H1 (cell line): Measurements from ENCODE around the gene TXNL4B. TPM values are rescaled to one million over a fixed set of nuclear protein-coding genes. Genes with fewer than 3 reads are reported as not detected.

ENCODE experiments used
- CHD1 ChIP-seq: IDR thresholded peaks from 2 replicates; pipeline ENCODE4 v1.6.1; 2012; ENCODE audit warnings: low read depth, low read length, improper control_type of control experiment
- CHD7 ChIP-seq: fragments of 300-600 bp; sonication (generic); IDR thresholded peaks from 2 replicates; pipeline ENCODE4 v1.7.1; 2012; ENCODE audit warnings: low read length, moderate library complexity, mild to moderate bottlenecking, inconsistent platforms; ENCODE audit not compliant: insufficient replicate concordance
- CTBP2 ChIP-seq: IDR thresholded peaks from 2 replicates; pipeline ENCODE4 v1.7.0; 2011; ENCODE audit warnings: borderline replicate concordance, mild to moderate bottlenecking, moderate library complexity, mixed read lengths, low read length; ENCODE audit not compliant: insufficient read depth, insufficient read length
- FOSL1 ChIP-seq: IDR thresholded peaks from 2 replicates; pipeline ENCODE4 v1.6.1; 2011; ENCODE audit warnings: mild to moderate bottlenecking, low read depth, low read length, moderate library complexity; ENCODE audit not compliant: insufficient read depth
- POLR2A ChIP-seq, 2 experiments: IDR thresholded peaks; 1 replicate in 1 of 2; 2 replicates in 1 of 2; pipeline ENCODE4 v1.6.1; 2011; ENCODE audit warnings: low read depth in 2 of 2, low read length in 2 of 2, mild to moderate bottlenecking in 2 of 2; ENCODE audit errors: control extremely low read depth in 1 of 2
- RFX5 ChIP-seq: IDR thresholded peaks from 2 replicates; pipeline ENCODE4 v1.6.1; 2011; ENCODE audit warnings: low read depth, low read length, improper control_type of control experiment, borderline replicate concordance
- RXRA ChIP-seq: IDR thresholded peaks from 2 replicates; pipeline ENCODE4 v1.6.1; 2011; ENCODE audit warnings: low read depth, mild to moderate bottlenecking, low read length, moderate library complexity; ENCODE audit not compliant: insufficient read depth
- TAF7 ChIP-seq: optimal IDR thresholded peaks from 2 replicates; pipeline ENCODE3; 2011; ENCODE audit warnings: low read depth, mild to moderate bottlenecking, inconsistent platforms, low read length, moderate library complexity, borderline replicate concordance
- USF2 ChIP-seq: IDR thresholded peaks from 2 replicates; pipeline ENCODE4 v1.6.1; 2011; ENCODE audit warnings: low read length, improper control_type of control experiment
- polyA plus RNA-seq, 7 experiments: library from polyadenylated mRNA; depleted of rRNA in 3 of 7; stranded (reverse) in 5 of 7; unstranded in 2 of 7; fragments of >200 nt in 5 of 7; fragments of 200-250 nt in 2 of 7; gene quantifications; 1 replicate in 5 of 7; 2 replicates in 1 of 7; 4 replicates in 1 of 7; pipeline versions ENCODE4 v1.2.1 to v1.2.3, GENCODE V29; 2011 to 2013; ENCODE audit warnings: missing spikeins in 2 of 7, mixed read lengths in 2 of 7
- total RNA-seq: library from RNA; stranded (reverse); fragmentation: NEBNext Ultra II Directional; extraction: Animal tissue kit (Norgen Biotek cat#: 25700); gene quantifications from 2 replicates; pipeline ENCODE4 v1.2.1, GENCODE V29; 2021

The TXNL4B gene
- total and polyA plus RNA-seq, 2 of the 8 experiments (the other 6 are each of a cell fraction or from before 2014, with no cell fraction given), result 6.7 to 10.6 TPM

- TF ChIP-seq CHD7 (no peak), TAF7 (no peak), USF2 (no peak), CHD1 (no peak), RFX5 (no peak), CTBP2 (no peak), POLR2A (IDR thresholded peaks at IDR 0.05; ENCODE audit: control extremely low read depth in 1 of 2, low read depth in 2 of 2, low read length in 2 of 2) (peak; percentile 45 to 67), FOSL1 (no peak), RXRA (no peak)
These were observed 20.7 kb downstream of the TXNL4B start (continued) for GRCh38 chr16:72072514-72073342.
